Vagina (tissue), 2 donors: ENCODE measurements around the gene TYW1. TPM values are rescaled to one million over a fixed set of nuclear protein-coding genes. Genes with fewer than 3 reads are reported as not detected.
"Not testable (repeated sequence)": the region's sequence is repeated elsewhere in the genome, so short reads cannot be mapped to it uniquely, and the experiment has no call there.

Experiments
- DNase-seq, 2 donors: peaks; one replicate each; pipeline ENCODE4 v3.0.0-alpha.2; 2017; ENCODE audit errors: extremely low spot score in 2 of 2
- H3K27ac ChIP-seq: fragments of 200-600 bp; sonication (generic); one replicate; pipeline ENCODE4 v1.5.1; 2019
- H3K27me3 ChIP-seq: fragments of 200-600 bp; sonication (generic); one replicate; pipeline ENCODE4 v1.5.1; 2019
- H3K36me3 ChIP-seq, 2 donors: fragments of 200-600 bp; sonication (generic); one replicate each; pipeline ENCODE4 v1.5.1; 2017 to 2019
- H3K4me1 ChIP-seq: fragments of 200-600 bp; sonication (generic); one replicate; pipeline ENCODE4 v1.5.1; 2019
- H3K4me3 ChIP-seq, 2 donors: fragments of 200-600 bp; sonication (generic); 1 replicate in 1 of 2; 2 replicates in 1 of 2; pipeline ENCODE4 v1.5.1; 2016 to 2019
- H3K9me3 ChIP-seq: fragments of 200-600 bp; sonication (generic); one replicate; pipeline ENCODE4 v1.5.1; 2019
- CTCF ChIP-seq, 3 experiments: fragments of 450-650 bp in 2 of 3; fragments of 200-600 bp in 1 of 3; sonication (generic) in 1 of 3; IDR thresholded peaks; one replicate each; pipeline ENCODE4 v1.5.1; 2017 to 2019; ENCODE audit warnings: antibody characterized with exemption in 3 of 3, mild to moderate bottlenecking in 2 of 3, moderate library complexity in 2 of 3
- POLR2A ChIP-seq, 2 donors: fragments of 450-650 bp; IDR thresholded peaks; one replicate each; pipeline ENCODE4 v1.6.1; 2017; ENCODE audit warnings: antibody characterized with exemption in 2 of 2, mild to moderate bottlenecking in 2 of 2, moderate library complexity in 2 of 2
- POLR2AphosphoS5 ChIP-seq, 2 donors: sonication (generic); formaldehyde crosslinking; IDR thresholded peaks; one replicate each; pipeline ENCODE4 v1.9.0; 2017; ENCODE audit warnings: antibody characterized with exemption in 2 of 2, mild to moderate bottlenecking in 2 of 2, low read depth in 1 of 2; ENCODE audit not compliant: insufficient read depth in 1 of 2
- intact Hi-C: fragments of 100-400 bp; cut with DNase I; formaldehyde crosslinking; loops from one replicate; pipeline ENCODE4 v1.15.1; 2023
- total RNA-seq: library from RNA; depleted of rRNA; stranded (reverse); fragments of >200 nt; gene quantifications from one replicate; pipeline ENCODE4 v1.2.3, GENCODE V29; 2016

The TYW1 gene
- total RNA-seq, 1 donor from 2014 or later: 40.8 TPM

- H3K27ac ChIP-seq: no peak overlapping the region
- intact Hi-C loops: no loop called here
- no peak for TF ChIP-seq POLR2AphosphoS5 (IDR thresholded peaks at IDR 0.05; ENCODE audit: insufficient read depth in 1 of 2, low read depth in 1 of 2)
- no peak for TF ChIP-seq CTCF (IDR thresholded peaks at IDR 0.05)
- no peak for TF ChIP-seq POLR2A (IDR thresholded peaks at IDR 0.05)
- no peaks in the 10 kb centered on the region for H3K36me3 ChIP-seq
- no peak for DNase-seq
- no peaks in the 10 kb centered on the region for H3K9me3 ChIP-seq
- no peaks in the 10 kb centered on the region for H3K27me3 ChIP-seq
- no peaks in the 10 kb centered on the region for H3K4me1 ChIP-seq
- H3K4me3 ChIP-seq: no peak overlapping the region
Observed at GRCh38 chr7:67206452-67206851, 209.8 kb downstream of the TYW1 start.

DNA sequence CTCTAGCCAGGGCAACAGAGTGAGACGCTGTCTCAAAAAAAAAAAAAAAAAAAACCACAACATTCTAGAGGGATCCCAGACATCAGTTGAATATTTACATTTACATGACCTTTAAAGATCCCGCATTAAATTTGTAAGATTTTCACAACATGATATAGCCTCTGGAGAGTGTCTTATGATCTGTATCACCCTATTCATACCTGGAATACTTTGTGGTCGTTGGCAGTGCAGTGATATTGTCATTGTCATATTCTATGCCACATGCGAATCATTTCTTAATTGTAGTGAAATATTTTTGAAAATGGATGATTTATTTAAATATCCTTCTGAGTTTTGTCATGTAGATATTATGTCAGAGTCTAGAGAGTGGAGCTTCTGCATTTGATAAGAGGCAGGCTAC is 212.0 kb downstream of the TYW1 start:
- intact Hi-C loops, H3K27ac ChIP-seq, H3K4me3 ChIP-seq, H3K4me1 ChIP-seq, H3K27me3 ChIP-seq, H3K9me3 ChIP-seq, H3K36me3 ChIP-seq, DNase-seq: not testable (repeated sequence)

- no peaks in the 10 kb centered on the region for H3K27me3 ChIP-seq
- TF ChIP-seq CTCF (IDR thresholded peaks at IDR 0.05): no peak
- no peak for TF ChIP-seq POLR2A (IDR thresholded peaks at IDR 0.05)
- TF ChIP-seq POLR2AphosphoS5 (IDR thresholded peaks at IDR 0.05; ENCODE audit: insufficient read depth in 1 of 2, low read depth in 1 of 2): no peak
- H3K27ac ChIP-seq: no peak overlapping the region
- H3K36me3 ChIP-seq: peaks cover 0 to 4% of the 10 kb centered on the region in 2 donors
- H3K4me3 ChIP-seq: no peak overlapping the region
- H3K9me3 ChIP-seq: no peaks in the 10 kb centered on the region
- DNase-seq: no peak
- intact Hi-C loops: no loop called here
- no peaks in the 10 kb centered on the region for H3K4me1 ChIP-seq
Observed at GRCh38 chr7:67209256-67209655, 212.6 kb downstream of the TYW1 start.

- intact Hi-C loops: no loop called here
- no peak overlapping the region for H3K27ac ChIP-seq
- DNase-seq: no peak
- H3K4me3 ChIP-seq: no peak overlapping the region
- no peaks in the 10 kb centered on the region for H3K4me1 ChIP-seq
- no peaks in the 10 kb centered on the region for H3K27me3 ChIP-seq
- H3K36me3 ChIP-seq: peaks cover 0 to 4% of the 10 kb centered on the region in 2 donors
- no peaks in the 10 kb centered on the region for H3K9me3 ChIP-seq
- TF ChIP-seq CTCF (IDR thresholded peaks at IDR 0.05): no peak
- no peak for TF ChIP-seq POLR2A (IDR thresholded peaks at IDR 0.05)
- TF ChIP-seq POLR2AphosphoS5 (IDR thresholded peaks at IDR 0.05; ENCODE audit: insufficient read depth in 1 of 2, low read depth in 1 of 2): no peak
Observed at GRCh38 chr7:67210567-67210966, 213.9 kb downstream of the TYW1 start.

- H3K9me3 ChIP-seq, intact Hi-C loops, DNase-seq, H3K4me3 ChIP-seq, H3K27me3 ChIP-seq, H3K4me1 ChIP-seq, H3K27ac ChIP-seq, H3K36me3 ChIP-seq: not testable (repeated sequence)
Observed at GRCh38 chr7:67211650-67212330, 215.2 kb downstream of the TYW1 start.

DNA sequence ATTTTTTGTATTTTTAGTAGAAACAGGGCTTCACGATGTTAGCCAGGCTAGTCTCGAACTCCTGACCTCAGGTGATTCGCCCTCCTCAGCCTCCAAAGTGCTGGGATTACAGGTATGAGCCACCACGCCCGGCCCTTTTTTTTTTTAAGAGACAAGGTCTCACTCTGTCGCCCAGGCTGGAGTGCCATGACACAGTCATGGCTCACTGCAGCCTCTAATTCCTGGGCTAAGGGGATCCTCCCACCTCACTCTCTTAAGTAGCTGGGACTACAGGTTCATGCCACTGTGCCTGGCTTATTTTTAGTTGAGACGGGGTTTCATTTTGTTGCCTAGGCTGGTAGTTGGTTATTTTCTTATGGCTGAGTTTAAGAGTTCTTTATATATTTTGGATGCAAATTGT is 216.4 kb downstream of the TYW1 start:
- H3K4me3 ChIP-seq, H3K27ac ChIP-seq, H3K27me3 ChIP-seq, intact Hi-C loops, H3K36me3 ChIP-seq, H3K9me3 ChIP-seq, H3K4me1 ChIP-seq, DNase-seq: not testable (repeated sequence)

GRCh38 chr7:67223551-67223950 is 226.9 kb downstream of the TYW1 start:
- Histone ChIP-seq H3K27ac (peak overlapping the region; percentile 32), H3K4me1 (peaks cover 24% of the 10 kb centered on the region)
- H3K9me3 ChIP-seq, intact Hi-C loops, H3K36me3 ChIP-seq, H3K27me3 ChIP-seq, DNase-seq, H3K4me3 ChIP-seq: not testable (repeated sequence)

DNA sequence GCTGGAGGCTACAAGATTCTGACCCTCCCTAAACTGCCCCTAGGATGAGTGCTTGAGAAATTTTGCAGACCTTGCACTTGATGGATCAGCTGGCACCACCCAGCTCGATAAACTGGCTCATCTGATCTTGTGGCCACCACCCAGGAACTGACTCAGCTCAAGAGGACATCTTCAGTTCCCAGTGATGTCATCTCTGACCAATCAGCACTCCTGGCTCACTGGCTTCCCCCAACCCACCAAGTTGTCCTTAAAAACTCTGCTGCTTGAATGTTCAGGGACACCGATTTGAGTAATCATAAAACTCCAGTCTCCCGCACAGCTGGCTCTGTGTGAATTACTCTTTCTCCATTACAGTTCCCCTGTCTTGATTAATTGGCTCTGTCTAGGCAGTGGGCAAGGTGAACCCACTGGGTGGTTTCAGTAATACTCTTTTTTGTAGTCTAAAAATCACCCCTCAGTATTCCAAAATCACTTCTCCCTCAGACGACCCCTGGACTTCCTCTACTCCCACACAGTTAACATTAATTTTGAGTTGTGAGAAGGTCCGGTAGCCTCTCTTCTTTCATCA is 229.8 kb downstream of the TYW1 start:
- intact Hi-C loops: not testable (repeated sequence)

GRCh38 chr7:67226967-67227366 is 230.3 kb downstream of the TYW1 start:
- Histone ChIP-seq H3K4me1 (peaks cover 24% of the 10 kb centered on the region), H3K27ac (peak overlapping the region; percentile 40)
- H3K27me3 ChIP-seq, H3K36me3 ChIP-seq, intact Hi-C loops, DNase-seq, H3K4me3 ChIP-seq, H3K9me3 ChIP-seq: not testable (repeated sequence)

More for the DNA sequence above, 229.8 kb downstream of the TYW1 start:
- not testable (repeated sequence) for H3K27me3 ChIP-seq, H3K9me3 ChIP-seq, DNase-seq, H3K36me3 ChIP-seq, H3K4me3 ChIP-seq
- Histone ChIP-seq H3K27ac (peak overlapping the region; percentile 40), H3K4me1 (peaks cover 24% of the 10 kb centered on the region)

DNA sequence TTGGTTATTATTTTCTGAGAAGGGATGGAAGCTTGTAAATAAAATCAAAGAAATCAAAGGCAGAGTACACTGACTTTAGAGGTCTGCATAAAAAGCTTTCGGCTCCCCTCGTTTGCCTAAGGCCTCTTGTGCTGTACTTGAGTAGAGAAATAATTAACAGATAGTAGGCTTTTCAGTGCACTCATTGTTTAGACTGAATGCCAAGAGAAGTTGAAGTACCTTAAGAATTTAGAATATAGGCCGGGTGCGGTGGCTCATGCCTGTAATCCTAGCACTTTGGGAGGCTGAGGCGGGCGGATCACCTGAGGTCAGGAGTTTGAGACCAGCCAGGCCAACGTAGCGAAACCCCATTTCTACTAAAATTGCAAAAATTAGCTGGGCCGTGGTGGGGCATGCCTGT is 232.4 kb downstream of the TYW1 start:
- not testable (repeated sequence) for H3K27me3 ChIP-seq

More for the DNA sequence above, 232.4 kb downstream of the TYW1 start:
- H3K9me3 ChIP-seq, intact Hi-C loops, DNase-seq, H3K27ac ChIP-seq, H3K4me3 ChIP-seq, H3K36me3 ChIP-seq: not testable (repeated sequence)
- H3K4me1 ChIP-seq: peaks cover 17% of the 10 kb centered on the region
